Osteoblast (primary cell): Measurements from ENCODE around the gene SETD2. TPM values are rescaled to one million over a fixed set of nuclear protein-coding genes. Genes with fewer than 3 reads are reported as not detected.
A peak's percentile ranks its signal among the peaks of the same experiment; 100 is the strongest.
"Not testable (repeated sequence)": the region's sequence is repeated elsewhere in the genome, so short reads cannot be mapped to it uniquely, and the experiment has no call there.

Experiments used
- DNase-seq: peaks from one replicate; pipeline ENCODE4 v3.0.0; 2011; ENCODE audit warnings: low spot score, mixed read lengths; ENCODE audit not compliant: insufficient read length; ENCODE audit errors: missing footprints
- H2AFZ ChIP-seq: 2 replicates; pipeline ENCODE4 v1.6.0; 2011; ENCODE audit warnings: mild to moderate bottlenecking, low read length
- H3K27ac ChIP-seq: 2 replicates; pipeline ENCODE4 v1.5.1; 2011; ENCODE audit warnings: mild to moderate bottlenecking, low read depth, low read length, moderate library complexity
- H3K27me3 ChIP-seq: 2 replicates; pipeline ENCODE4 v1.6.0; 2012; ENCODE audit warnings: mild to moderate bottlenecking, control low read depth, inconsistent platforms, low read length, moderate library complexity; ENCODE audit not compliant: insufficient read depth
- H3K36me3 ChIP-seq: 2 replicates; pipeline ENCODE4 v1.5.1; 2011; ENCODE audit warnings: mild to moderate bottlenecking, low read length, control low read depth, moderate library complexity; ENCODE audit not compliant: insufficient read depth
- H3K4me1 ChIP-seq: 2 replicates; pipeline ENCODE4 v1.5.1; 2011; ENCODE audit warnings: mild to moderate bottlenecking, low read length, control low read depth, moderate library complexity; ENCODE audit not compliant: insufficient read depth
- H3K4me2 ChIP-seq: 2 replicates; pipeline ENCODE4 v1.6.0; 2011; ENCODE audit warnings: mild to moderate bottlenecking, low read length; ENCODE audit not compliant: insufficient read depth
- H3K4me3 ChIP-seq: fragments of 200-600 bp; sonication (generic); 3 replicates; pipeline ENCODE4 v1.5.1; 2012; ENCODE audit warnings: mild to moderate bottlenecking, low read length, inconsistent platforms; ENCODE audit not compliant: insufficient read depth
- H3K79me2 ChIP-seq: 2 replicates; pipeline ENCODE4 v1.6.0; 2012; ENCODE audit warnings: mild to moderate bottlenecking, low read length, control low read depth, inconsistent platforms; ENCODE audit not compliant: insufficient read depth
- H3K9me3 ChIP-seq: 2 replicates; pipeline ENCODE4 v1.5.1; 2011; ENCODE audit warnings: low read depth, low read length, control low read depth
- H4K20me1 ChIP-seq: 2 replicates; pipeline ENCODE4 v1.6.0; 2012; ENCODE audit warnings: mild to moderate bottlenecking, low read length, control low read depth; ENCODE audit not compliant: insufficient read depth
- total RNA-seq: library from RNA; depleted of rRNA; stranded (reverse); fragments of >200 nt; gene quantifications from 2 replicates; pipeline ENCODE4 v1.2.3, GENCODE V29; 2012
- TF ChIP-seq, protein P1 (sequence below): IDR thresholded peaks from 2 replicates; pipeline ENCODE4 v1.5.1; 2011; ENCODE audit warnings: mild to moderate bottlenecking, low read depth, low read length, moderate library complexity; ENCODE audit errors: extremely low read depth

SETD2 gene
- total RNA-seq, 1 donor, result 39.8 TPM

DNA sequence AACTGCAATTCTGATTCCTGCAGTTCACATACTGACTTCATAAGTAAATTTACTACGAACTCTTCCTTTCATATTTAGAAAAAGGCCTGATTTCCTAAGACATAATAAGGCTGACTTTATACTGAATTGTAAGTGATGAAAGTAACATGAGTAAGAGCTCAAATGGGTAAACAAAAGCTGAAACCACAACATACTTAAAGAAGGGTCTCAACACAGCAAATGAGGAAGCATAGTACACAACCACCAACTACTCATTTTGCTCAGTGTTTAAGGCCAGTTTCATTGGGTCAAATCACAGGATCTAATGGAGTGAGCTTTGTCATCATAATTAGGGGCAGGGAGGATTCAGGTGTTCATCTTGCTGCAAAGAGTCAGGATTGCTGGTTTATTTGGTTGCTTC is 81.4 kb downstream of the SETD2 start:
- no peak overlapping the region for H2AFZ ChIP-seq
- H3K9me3 ChIP-seq, result no peaks in the 10 kb centered on the region
- H3K27ac ChIP-seq, result no peak overlapping the region
- no peak overlapping the region for H3K4me2 ChIP-seq
- peaks cover 53% of the 10 kb centered on the region for H3K36me3 ChIP-seq
- H3K4me3 ChIP-seq, result no peak overlapping the region
- H3K4me1 ChIP-seq, result no peaks in the 10 kb centered on the region
- DNase-seq, result peak; percentile 5
- peaks cover 6% of the 10 kb centered on the region for H4K20me1 ChIP-seq
- H3K27me3 ChIP-seq, result no peaks in the 10 kb centered on the region
- TF ChIP-seq, protein P1, sequence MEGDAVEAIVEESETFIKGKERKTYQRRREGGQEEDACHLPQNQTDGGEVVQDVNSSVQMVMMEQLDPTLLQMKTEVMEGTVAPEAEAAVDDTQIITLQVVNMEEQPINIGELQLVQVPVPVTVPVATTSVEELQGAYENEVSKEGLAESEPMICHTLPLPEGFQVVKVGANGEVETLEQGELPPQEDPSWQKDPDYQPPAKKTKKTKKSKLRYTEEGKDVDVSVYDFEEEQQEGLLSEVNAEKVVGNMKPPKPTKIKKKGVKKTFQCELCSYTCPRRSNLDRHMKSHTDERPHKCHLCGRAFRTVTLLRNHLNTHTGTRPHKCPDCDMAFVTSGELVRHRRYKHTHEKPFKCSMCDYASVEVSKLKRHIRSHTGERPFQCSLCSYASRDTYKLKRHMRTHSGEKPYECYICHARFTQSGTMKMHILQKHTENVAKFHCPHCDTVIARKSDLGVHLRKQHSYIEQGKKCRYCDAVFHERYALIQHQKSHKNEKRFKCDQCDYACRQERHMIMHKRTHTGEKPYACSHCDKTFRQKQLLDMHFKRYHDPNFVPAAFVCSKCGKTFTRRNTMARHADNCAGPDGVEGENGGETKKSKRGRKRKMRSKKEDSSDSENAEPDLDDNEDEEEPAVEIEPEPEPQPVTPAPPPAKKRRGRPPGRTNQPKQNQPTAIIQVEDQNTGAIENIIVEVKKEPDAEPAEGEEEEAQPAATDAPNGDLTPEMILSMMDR, result no peak
- peaks cover 52% of the 10 kb centered on the region for H3K79me2 ChIP-seq

DNA sequence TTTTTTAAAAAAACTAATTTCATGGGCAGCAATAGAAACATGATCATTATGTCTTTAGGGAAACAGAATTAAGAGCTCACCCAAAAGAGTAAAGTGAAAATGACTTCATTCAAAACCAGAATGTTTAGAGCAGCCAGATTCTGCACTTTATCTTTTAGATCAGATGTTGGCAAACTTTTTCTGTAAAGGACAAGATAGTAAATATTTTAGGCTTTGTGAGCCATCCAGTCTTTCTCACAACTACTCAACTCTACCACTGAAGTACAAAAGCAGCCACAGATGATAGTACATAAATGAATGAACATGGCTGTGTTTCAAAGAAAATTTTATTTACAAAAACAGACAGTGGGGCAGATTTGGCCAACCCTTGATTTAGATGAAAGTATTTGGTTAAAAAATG is 84.5 kb downstream of the SETD2 start:
- H3K36me3 ChIP-seq, result peaks cover 32% of the 10 kb centered on the region
- no peak overlapping the region for H2AFZ ChIP-seq
- no peak overlapping the region for H3K4me2 ChIP-seq
- no peak overlapping the region for H3K27ac ChIP-seq
- H3K4me1 ChIP-seq, result no peaks in the 10 kb centered on the region
- TF ChIP-seq, protein P1, result no peak
- H3K4me3 ChIP-seq, result no peak overlapping the region
- no peaks in the 10 kb centered on the region for H3K9me3 ChIP-seq
- H3K79me2 ChIP-seq, result peaks cover 67% of the 10 kb centered on the region
- DNase-seq, result no peak
- H3K27me3 ChIP-seq, result no peaks in the 10 kb centered on the region
- peaks cover 7% of the 10 kb centered on the region for H4K20me1 ChIP-seq

- Histone ChIP-seq H3K79me2 (peaks cover 75% of the 10 kb centered on the region), H3K4me3 (no peak overlapping the region), H2AFZ (no peak overlapping the region), H3K27me3 (no peaks in the 10 kb centered on the region), H3K4me1 (no peaks in the 10 kb centered on the region), H3K4me2 (no peak overlapping the region), H4K20me1 (peaks cover 2% of the 10 kb centered on the region), H3K36me3 (peaks cover 12% of the 10 kb centered on the region), H3K9me3 (no peaks in the 10 kb centered on the region), H3K27ac (no peak overlapping the region)
- no peak for DNase-seq
- TF ChIP-seq, protein P1, result no peak
These were observed 90.2 kb downstream of the SETD2 start for GRCh38 chr3:47073685-47074084.

GRCh38 chr3:47070770-47071169 is 93.1 kb downstream of the SETD2 start:
- Histone ChIP-seq H3K27me3 (no peaks in the 10 kb centered on the region), H3K27ac (no peak overlapping the region), H3K36me3 (peaks cover 19% of the 10 kb centered on the region), H3K4me1 (no peaks in the 10 kb centered on the region), H3K9me3 (no peaks in the 10 kb centered on the region), H3K4me2 (no peak overlapping the region), H2AFZ (no peak overlapping the region), H4K20me1 (peaks cover 8% of the 10 kb centered on the region), H3K79me2 (peaks cover 60% of the 10 kb centered on the region), H3K4me3 (no peak overlapping the region)
- DNase-seq, result no peak
- TF ChIP-seq, protein P1, result no peak

GRCh38 chr3:47066259-47066658 is 97.7 kb downstream of the SETD2 start:
- not testable (repeated sequence) for H3K4me3 ChIP-seq, H3K4me1 ChIP-seq, H3K4me2 ChIP-seq, H3K9me3 ChIP-seq, H3K27me3 ChIP-seq, H2AFZ ChIP-seq, H3K27ac ChIP-seq, DNase-seq
- peaks cover 54% of the 10 kb centered on the region for H3K79me2 ChIP-seq
- peaks cover 11% of the 10 kb centered on the region for H4K20me1 ChIP-seq
- peaks cover 28% of the 10 kb centered on the region for H3K36me3 ChIP-seq
